Fibroblast of lung (primary cell): ENCODE measurements around the gene CRYAA. TPM values are rescaled to one million over a fixed set of nuclear protein-coding genes. Genes with fewer than 3 reads are reported as not detected.
"Not testable (repeated sequence)": the region's sequence is repeated elsewhere in the genome, so short reads cannot be mapped to it uniquely, and the experiment has no call there.

Experiments
- DNase-seq, 2 donors: peaks; one replicate each; pipeline versions ENCODE4 v3.0.0 to v3.0.0-alpha.2; 2010; ENCODE audit warnings: low read depth in 2 of 2
- H2AFZ ChIP-seq: 2 replicates; pipeline ENCODE4 v1.5.1; 2012; ENCODE audit warnings: low read length, control low read depth, inconsistent platforms
- H3K27ac ChIP-seq: 2 replicates; pipeline ENCODE4 v1.5.1; 2011; ENCODE audit warnings: low read length, control low read depth; ENCODE audit not compliant: insufficient read depth
- H3K27me3 ChIP-seq: 2 replicates; pipeline ENCODE4 v1.5.1; 2011; ENCODE audit warnings: mild to moderate bottlenecking, low read length; ENCODE audit not compliant: control insufficient read depth, insufficient read depth
- H3K36me3 ChIP-seq: 2 replicates; pipeline ENCODE4 v1.5.1; 2011; ENCODE audit warnings: low read length; ENCODE audit not compliant: control insufficient read depth, insufficient read depth
- H3K4me1 ChIP-seq: 2 replicates; pipeline ENCODE4 v1.5.1; 2011; ENCODE audit warnings: low read length; ENCODE audit not compliant: control insufficient read depth, insufficient read depth; ENCODE audit errors: extremely low read depth
- H3K4me2 ChIP-seq: 2 replicates; pipeline ENCODE4 v1.5.1; 2011; ENCODE audit warnings: low read length, control low read depth; ENCODE audit not compliant: insufficient read depth; ENCODE audit errors: extremely low read depth
- H3K4me3 ChIP-seq, 4 experiments: fragments of 200-600 bp in 1 of 4; sonication (generic) in 1 of 4; replicated peaks in 1 of 4; 2 replicates each; pipeline ENCODE4 v1.5.1; 2011 to 2016; ENCODE audit warnings: low read length in 4 of 4, low read depth in 3 of 4, mild to moderate bottlenecking in 3 of 4, control low read depth in 2 of 4, inconsistent platforms in 1 of 4, mixed read lengths in 1 of 4; ENCODE audit not compliant: insufficient read depth in 1 of 4; ENCODE audit errors: control extremely low read depth in 1 of 4
- H3K79me2 ChIP-seq: 2 replicates; pipeline ENCODE4 v1.5.1; 2012; ENCODE audit warnings: mild to moderate bottlenecking, low read length, inconsistent platforms; ENCODE audit not compliant: control insufficient read depth, insufficient read depth
- H3K9ac ChIP-seq: 2 replicates; pipeline ENCODE4 v1.5.1; 2011; ENCODE audit warnings: mild to moderate bottlenecking, low read length, control low read depth; ENCODE audit not compliant: insufficient read depth
- H3K9me3 ChIP-seq: 2 replicates; pipeline ENCODE4 v1.5.1; 2012; ENCODE audit warnings: low read depth, low read length; ENCODE audit not compliant: control insufficient read depth, insufficient read depth
- H4K20me1 ChIP-seq: 2 replicates; pipeline ENCODE4 v1.5.1; 2011; ENCODE audit warnings: low read length; ENCODE audit not compliant: control insufficient read depth, insufficient read depth; ENCODE audit errors: extremely low read depth
- polyA plus RNA-seq, 2 donors: library from polyadenylated mRNA; depleted of rRNA in 1 of 2; stranded (reverse) in 1 of 2; unstranded in 1 of 2; fragments of >200 nt; gene quantifications; 2 replicates each; pipeline ENCODE4 v1.2.1, GENCODE V29; 2011 to 2012; ENCODE audit warnings: missing spikeins in 1 of 2
- total RNA-seq: library from RNA; depleted of rRNA; stranded (reverse); fragments of >200 nt; gene quantifications from 2 replicates; pipeline ENCODE4 v1.2.1, GENCODE V29; 2014

Gene CRYAA
- total and polyA plus RNA-seq, 2 donors (not counting 1 experiment from before 2014, with no cell fraction given) = not detected

- H3K9me3 ChIP-seq, H3K4me3 ChIP-seq, H3K4me2 ChIP-seq, H3K36me3 ChIP-seq, H2AFZ ChIP-seq, H4K20me1 ChIP-seq, H3K79me2 ChIP-seq, H3K9ac ChIP-seq, H3K4me1 ChIP-seq, DNase-seq, H3K27me3 ChIP-seq, H3K27ac ChIP-seq: not testable (repeated sequence)
These were observed 7.8 kb downstream of the CRYAA start for GRCh38 chr21:43176621-43177020.

- DNase-seq, H3K27me3 ChIP-seq, H3K36me3 ChIP-seq, H3K27ac ChIP-seq, H2AFZ ChIP-seq, H3K4me3 ChIP-seq, H3K9me3 ChIP-seq, H3K4me1 ChIP-seq, H3K4me2 ChIP-seq, H4K20me1 ChIP-seq, H3K9ac ChIP-seq, H3K79me2 ChIP-seq: not testable (repeated sequence)
These were observed 8.5 kb downstream of the CRYAA start for GRCh38 chr21:43177043-43177906.

- H3K4me3 ChIP-seq, H3K79me2 ChIP-seq, H3K9ac ChIP-seq, DNase-seq, H3K4me2 ChIP-seq, H3K27ac ChIP-seq, H3K4me1 ChIP-seq, H2AFZ ChIP-seq, H3K9me3 ChIP-seq, H3K36me3 ChIP-seq, H4K20me1 ChIP-seq, H3K27me3 ChIP-seq: not testable (repeated sequence)
These were observed 9.5 kb downstream of the CRYAA start for GRCh38 chr21:43178175-43178826.

GRCh38 chr21:43181033-43181432 lies 12.2 kb downstream of the CRYAA start:
- H4K20me1 ChIP-seq, H3K9me3 ChIP-seq, H3K79me2 ChIP-seq, H3K4me3 ChIP-seq, H2AFZ ChIP-seq, H3K27me3 ChIP-seq, H3K4me1 ChIP-seq, DNase-seq, H3K27ac ChIP-seq, H3K9ac ChIP-seq, H3K4me2 ChIP-seq, H3K36me3 ChIP-seq: not testable (repeated sequence)

- H3K9ac ChIP-seq, H3K4me1 ChIP-seq, H3K27ac ChIP-seq, H3K9me3 ChIP-seq, H2AFZ ChIP-seq, H3K4me3 ChIP-seq, H3K4me2 ChIP-seq, H3K27me3 ChIP-seq, H4K20me1 ChIP-seq, H3K79me2 ChIP-seq, H3K36me3 ChIP-seq, DNase-seq: not testable (repeated sequence)
These were observed 18.5 kb downstream of the CRYAA start for GRCh38 chr21:43187268-43187667.
